Measurements from ENCODE around the gene MOK.

Gene MOK

DNA sequence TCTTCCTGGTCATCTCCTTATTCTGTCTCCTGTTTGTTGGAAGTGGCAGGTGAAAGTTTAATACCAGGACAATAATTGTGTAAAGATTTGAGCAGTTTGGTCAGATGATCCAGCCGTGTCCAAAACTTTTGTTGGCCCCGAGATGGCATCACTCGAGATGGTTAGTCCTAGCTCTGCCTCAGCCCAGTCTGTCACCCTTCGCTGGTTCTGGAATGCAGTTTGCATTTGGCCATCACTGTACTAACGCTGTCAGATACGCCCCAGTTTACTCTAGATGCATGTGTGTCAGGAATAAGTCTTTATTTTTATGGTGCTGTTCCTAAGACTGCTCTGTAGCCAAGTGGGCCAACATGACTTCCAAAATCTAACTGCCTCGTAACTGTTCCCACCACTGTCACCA lies 79.6 kb downstream of the MOK start:
- DNase-seq (ENCODE audit: low read depth in 2 of 2), result no peak

DNA sequence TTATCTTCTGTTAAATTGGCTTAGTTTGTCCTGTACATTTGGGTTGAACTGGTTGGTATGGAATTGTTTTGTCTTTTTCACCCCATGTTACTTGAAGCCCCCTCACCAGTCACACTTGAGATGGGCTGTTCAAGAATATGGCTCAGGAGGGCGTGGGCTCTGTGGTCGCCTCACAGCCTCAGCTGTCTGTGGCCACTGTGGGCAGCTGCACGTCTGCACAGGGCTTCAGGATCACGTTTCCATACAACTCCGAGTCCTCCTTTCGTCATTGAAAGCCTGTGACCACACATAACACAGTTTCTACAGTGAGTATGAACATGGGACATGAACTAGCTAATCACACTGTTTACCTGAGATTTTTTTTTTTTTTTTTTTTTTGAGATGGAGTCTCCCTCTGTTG lies 81.3 kb downstream of the MOK start:
- DNase-seq (ENCODE audit: low read depth in 2 of 2), result no peak

DNA sequence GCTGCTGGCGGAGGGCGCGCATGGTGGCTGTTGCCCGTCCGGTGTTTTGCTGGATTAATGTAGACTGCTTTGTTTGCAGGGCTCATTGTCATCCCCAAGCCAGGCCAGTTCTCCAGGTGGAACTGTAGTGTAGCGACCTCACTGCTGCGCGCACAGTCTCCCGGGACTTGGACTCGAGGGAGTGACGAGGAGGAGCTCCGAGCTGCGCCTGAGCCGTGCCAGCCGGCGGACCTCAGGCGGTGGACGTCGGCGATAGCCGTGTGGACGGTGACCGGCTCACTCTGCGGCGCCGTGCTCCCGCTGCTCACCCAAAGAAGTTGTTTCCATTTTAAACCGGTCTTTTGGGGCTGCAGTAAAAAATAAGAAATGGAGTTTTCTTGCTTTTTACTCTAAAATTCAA lies 82.2 kb downstream of the MOK start:
- DNase-seq (ENCODE audit: low read depth in 2 of 2), result no peak

DNA sequence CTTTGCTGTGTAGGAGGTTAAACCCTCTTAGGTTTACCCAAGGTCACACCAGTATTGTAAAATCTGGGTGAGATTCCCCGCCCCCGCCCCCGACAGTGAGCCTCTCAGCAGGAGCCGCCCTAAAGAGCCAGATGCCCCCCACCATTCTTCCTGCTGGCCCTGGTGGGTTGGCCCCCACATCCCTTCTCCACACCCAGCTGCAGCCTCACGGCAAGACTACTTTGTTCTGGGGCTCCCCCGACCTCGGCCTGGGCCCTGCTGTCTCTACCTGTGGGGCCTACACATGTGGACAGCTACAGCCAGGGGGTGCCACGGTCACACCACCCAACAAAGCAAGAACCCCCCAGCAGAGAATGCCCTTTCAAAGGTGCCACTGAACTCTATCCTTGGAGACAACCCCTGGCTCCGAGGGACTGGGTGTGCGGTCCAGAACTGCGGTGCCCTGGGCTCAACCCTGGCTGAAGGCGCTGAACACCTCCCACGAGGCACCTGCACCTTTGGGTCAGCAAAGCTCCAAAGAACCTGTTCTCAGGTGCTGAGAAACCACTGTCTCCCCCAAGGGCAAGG lies 82.9 kb downstream of the MOK start:
- DNase-seq (ENCODE audit: low read depth in 2 of 2), result no peak

DNA sequence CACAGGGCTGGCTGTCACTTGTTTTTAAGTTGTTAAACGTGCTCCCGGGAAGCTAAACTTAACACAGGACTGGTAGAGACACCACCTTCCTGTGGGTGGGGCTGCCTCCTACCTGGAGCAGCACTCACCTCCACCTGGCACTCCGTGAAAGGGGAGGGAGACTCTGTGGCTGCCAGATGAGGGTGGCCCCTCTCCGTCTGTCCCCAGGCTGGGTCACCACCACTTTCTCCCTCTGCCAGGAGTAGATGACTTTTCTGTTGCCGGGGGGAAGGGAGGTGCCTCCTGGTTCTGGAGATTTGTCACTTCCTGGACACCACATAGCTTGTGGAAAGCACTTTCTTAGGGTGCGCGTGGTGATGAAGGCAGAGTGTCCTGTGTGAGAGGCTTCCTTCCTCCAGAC lies 83.9 kb downstream of the MOK start:
- DNase-seq (ENCODE audit: low read depth in 2 of 2), result no peak

DNA sequence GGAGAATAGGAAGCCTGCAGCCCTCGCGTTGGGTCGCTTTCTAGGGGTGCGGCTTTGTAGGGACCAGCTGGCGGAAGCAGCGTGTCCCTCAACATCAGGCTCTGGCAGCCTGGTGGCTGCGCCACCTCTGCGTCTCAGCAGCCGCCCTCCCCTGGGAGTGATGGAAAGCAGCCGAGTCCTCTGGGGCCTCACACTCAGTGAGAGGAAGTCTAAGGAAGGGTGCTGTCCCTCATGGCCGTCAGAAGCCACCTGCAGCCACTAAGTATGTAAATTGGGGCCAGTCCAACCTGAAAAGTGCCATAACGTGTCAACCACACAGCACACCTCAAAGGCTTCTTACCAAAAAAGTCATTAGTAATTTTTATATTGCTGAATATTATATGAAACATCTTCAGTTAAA lies 84.9 kb downstream of the MOK start:
- no peak for DNase-seq (ENCODE audit: low read depth in 2 of 2)

DNA sequence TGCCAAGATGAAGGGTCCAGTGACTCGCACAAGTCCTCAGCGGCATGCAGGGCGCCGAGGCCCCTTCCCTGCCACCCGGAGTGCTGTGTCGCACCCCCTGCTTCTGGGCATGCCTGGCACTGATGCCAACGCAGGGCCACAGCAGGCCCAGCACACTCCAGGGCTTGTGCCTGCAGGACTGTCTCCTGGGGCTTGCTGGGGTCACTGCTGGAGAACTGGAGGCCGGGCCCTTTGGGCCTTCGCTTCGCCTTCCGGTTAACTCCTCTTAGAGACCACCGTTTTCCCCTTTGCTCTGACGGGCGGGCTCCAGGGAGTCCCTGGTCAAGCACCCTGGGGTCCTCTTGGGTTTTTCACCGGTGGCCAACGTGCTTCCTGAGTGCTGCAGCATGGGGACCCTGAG lies 85.6 kb downstream of the MOK start:
- no peak for DNase-seq (ENCODE audit: low read depth in 2 of 2)

DNA sequence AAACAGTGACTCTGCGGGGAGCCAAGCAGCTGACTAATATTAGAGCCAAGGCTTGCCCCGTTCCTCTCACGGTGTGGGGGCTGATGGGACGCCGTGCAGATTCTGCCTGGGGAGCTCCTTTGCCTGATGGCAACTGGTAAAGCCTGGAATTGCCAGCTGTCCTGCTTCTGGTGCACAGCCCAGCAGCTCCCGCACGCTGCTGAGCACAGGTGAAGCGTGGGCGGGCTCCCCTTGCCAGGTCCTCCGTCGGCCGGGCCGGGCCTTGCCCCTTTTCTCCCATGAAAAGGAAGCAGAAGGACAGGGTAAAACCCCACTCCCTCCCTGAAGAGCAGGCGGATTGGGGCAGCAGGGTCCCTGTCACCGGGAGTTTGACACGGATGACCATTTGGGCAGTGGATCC lies 86.3 kb downstream of the MOK start:
- no peak for DNase-seq (ENCODE audit: low read depth in 2 of 2)

DNA sequence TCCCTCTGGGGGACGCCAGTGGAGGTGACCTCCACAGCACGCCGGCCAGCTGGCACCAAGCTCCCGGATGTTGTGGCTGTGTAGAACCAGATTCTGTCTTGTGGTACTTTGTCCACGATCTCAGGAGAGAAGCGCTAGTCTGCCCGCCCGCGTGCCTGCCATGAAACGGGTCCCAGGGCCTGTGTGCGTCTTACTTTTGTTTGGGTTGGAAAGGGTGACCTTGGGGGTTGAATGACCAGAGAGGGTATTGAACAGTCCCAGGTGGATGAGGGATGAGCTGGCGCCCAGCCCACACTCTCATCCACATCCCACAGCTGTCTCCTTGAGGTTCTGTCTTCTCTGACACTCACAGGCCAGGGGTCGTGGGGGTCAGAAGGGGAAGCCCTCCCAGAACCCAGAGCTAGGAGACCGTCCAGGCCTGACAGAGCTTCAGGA lies 87.0 kb downstream of the MOK start:
- DNase-seq (ENCODE audit: low read depth in 2 of 2), result no peak

DNA sequence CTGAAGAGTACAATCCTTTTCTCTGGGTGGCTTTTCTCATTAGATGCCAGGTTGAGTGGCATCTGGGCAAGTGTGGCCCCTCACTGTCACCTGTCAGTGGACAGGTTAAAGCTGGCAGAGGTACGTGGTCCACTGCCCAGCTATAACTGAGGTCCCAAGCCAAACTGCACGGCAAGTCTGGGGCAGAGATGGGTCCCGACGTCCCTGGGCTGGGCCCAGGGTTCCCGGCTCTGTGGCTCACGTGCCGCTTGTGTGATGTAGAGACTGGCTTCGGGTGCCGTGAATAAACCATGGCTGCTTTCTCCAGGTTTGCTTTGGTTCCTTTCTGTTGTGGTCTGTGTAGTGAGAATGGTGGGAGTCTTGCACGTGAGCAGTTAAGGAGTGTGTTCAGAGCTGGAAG lies 87.6 kb downstream of the MOK start:
- DNase-seq (ENCODE audit: low read depth in 2 of 2), result no peak

DNA sequence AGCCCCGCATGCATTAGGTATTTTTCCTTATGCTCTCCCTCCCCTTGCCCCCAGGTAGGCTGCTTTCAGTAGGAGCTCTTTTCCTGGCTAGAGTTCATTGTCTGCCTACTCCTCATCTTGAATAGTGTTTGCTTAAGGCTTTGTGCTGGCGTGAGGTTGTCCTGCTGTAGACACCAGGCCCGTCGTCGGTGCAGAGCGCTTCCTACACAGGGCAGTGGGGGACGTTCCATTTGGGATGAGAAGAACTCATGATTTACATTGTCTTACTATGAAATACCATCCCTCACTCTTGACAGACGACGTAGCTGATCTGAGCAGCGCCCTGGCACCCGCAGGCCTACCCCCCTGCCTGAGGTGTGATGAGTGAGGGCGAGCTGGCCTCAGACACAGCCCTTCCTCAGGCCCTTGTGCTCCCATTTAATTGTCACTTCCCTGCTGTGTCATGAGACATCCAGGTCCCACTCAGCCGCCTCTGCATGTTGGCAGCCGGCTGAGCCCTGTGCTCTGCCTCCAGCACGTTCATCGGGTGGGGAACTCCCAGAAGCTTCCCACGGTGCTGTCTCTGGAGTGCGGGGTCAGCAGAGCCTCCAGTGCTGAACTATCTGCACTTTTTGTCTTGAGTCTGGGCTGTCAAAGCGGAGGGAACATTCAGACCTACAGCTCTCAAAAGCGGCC lies 89.3 kb downstream of the MOK start:
- no peak for DNase-seq (ENCODE audit: low read depth in 2 of 2)

DNA sequence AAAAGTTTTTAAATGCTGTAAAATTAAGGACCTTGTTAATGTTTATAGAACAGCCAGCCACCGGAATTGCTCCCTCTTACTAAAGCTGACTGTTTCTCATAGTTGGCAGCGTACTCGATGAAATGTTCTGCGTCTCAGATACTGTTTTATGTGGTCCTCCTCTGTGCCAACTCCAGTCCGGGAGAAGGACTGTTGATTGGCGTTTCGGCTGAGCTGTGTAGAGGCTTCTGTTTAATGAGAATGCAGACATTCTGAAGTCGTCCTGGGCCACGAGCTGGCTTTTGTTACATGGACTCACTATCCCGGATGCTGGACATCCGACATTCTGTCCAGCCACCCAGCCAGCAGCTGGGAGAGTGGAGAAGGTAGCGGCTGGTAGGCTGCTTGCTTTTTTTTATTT lies 89.9 kb downstream of the MOK start:
- DNase-seq (ENCODE audit: low read depth in 2 of 2), result no peak

DNA sequence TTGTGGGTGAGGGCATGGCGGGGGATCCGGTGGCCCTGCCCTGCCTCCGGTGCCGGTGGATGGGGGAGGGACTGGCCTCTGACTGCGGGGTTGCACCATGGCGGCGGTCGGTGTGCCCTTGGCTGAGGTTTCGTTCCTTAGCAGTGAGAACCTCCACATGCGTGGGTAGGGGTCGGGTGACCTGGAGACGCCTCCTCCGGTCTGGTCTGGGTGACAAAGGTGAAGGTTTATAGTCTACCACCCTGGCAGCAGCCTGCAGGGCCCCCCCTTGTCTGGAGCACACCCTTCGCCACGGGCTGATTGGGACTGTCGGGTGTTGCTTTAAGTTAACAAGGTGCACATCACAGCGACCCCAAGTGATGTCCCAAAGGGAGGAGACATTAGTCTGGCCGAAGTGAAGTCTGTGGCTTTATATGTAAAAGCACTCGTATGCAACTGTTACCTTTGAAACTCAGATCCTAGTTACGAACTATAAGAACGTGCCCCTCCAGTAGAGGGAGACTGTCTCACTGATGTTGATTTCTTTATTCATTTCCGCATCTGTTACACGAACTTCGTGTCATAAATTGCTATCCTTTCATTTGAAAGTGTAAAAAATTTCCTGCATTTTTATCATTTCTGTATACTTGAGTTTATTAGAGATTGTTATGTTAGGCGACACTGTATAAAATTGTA lies 90.8 kb downstream of the MOK start:
- DNase-seq (ENCODE audit: low read depth in 2 of 2), result no peak

DNA sequence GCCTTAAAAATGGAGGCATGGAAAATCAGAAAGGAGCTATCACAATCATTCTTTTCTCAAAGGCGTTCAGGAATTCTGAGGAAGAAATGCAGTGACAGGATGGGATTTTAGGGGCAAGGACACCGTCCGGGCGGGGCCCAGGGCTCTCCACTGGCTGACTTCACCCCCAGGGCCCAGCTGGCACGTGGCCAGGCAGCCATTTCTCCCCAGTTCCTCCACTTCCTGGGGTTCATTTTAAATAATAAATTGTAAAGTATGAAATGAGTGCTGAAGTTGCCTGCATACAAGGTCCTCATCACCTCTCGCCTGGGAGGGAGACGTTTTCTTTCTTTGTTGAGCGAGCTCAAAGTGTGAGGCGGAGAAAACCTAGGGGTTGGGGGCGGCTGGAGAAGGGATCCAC lies 91.5 kb downstream of the MOK start:
- no peak for DNase-seq (ENCODE audit: low read depth in 2 of 2)

DNA sequence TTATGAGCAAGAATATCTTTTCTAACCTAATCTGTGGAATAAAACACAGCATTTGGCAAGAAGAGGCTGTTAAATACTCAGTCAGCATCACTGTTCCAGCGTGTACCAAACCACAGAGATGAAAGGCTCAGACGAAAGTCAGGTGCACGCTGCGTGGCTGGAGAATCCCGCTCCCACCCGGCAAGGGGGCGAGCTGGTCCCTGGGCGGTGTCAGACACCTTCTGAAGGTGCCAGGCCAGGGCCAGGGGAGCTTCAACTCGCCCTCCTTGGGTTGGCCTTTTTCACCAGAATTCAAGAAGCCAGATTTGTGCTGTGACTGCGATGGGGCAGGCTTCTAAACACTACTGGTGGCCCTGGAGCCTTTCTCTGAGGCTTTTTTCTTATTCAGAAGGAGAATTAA lies 92.1 kb downstream of the MOK start:
- no peak for DNase-seq (ENCODE audit: low read depth in 2 of 2)

DNA sequence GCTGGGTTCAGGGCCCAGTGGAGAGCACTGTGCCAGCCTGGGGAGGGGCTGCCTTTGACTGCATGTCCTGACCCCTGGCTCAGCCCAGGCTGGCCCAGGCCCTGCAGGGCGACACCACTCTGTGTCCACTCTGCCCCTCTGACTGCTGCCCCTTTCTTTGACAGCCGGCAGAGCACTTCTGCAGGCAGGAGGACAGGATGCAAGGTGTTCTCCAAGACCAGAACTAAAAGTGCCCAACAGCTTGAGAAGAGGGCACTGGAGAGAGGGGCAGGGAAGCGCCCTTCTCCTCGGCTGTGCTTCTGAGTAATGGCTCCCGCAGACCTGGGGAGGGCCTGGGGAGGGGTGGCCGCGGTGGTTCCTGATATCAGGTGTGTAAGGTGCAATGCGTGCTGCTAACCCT lies 92.6 kb downstream of the MOK start:
- no peak for DNase-seq (ENCODE audit: low read depth in 2 of 2)

DNA sequence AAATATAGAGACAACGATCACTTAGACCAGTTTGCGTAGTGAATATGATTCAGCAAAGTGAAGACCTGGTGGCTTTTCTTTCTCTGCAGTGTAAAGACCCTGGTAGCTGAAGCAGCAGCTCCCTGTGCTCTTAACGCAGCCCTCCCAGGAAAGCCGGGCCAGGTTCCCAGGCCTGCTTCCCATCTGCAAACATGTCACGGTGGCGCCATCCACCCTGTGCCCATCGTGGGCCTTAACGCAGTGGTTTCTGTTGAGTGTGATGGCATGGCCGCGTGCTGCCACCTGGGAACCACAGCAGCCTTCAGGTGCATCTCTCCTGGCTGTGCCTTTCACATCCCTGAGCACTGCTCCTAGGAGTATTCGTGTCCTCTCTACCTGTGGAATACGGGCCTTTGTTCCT lies 93.7 kb downstream of the MOK start:
- no peak for DNase-seq (ENCODE audit: low read depth in 2 of 2)

DNA sequence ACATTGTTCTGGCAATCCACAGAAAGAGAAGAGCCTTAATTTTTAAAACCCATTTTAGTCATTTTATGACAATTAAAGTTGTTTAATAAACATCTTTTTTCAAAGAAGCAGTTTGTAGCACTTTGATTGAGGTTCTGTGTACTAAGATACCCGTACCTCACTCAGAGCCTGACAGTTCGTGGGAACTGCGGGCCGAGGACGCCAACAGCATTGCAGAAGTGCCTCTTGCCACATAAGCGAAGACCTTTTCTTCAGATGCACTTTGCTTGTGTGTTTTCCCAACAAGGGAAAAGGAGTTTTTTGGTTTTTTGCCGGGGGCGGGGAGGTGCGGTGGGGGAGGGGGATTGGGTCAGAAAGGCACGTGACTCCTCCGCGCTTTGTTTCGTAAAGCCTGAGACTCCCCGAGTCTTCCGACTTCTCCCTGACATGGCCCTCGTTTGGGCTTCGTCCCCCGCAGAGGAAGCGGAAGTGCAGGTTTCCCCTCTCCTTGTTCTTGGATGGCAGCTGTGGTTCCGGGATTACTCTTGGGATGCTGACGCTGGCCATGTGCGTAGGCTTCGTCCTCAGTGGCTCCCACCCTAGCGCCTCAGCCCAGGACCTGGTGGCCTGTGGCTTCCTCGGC lies 94.4 kb downstream of the MOK start:
- no peak for DNase-seq (ENCODE audit: low read depth in 2 of 2)

DNA sequence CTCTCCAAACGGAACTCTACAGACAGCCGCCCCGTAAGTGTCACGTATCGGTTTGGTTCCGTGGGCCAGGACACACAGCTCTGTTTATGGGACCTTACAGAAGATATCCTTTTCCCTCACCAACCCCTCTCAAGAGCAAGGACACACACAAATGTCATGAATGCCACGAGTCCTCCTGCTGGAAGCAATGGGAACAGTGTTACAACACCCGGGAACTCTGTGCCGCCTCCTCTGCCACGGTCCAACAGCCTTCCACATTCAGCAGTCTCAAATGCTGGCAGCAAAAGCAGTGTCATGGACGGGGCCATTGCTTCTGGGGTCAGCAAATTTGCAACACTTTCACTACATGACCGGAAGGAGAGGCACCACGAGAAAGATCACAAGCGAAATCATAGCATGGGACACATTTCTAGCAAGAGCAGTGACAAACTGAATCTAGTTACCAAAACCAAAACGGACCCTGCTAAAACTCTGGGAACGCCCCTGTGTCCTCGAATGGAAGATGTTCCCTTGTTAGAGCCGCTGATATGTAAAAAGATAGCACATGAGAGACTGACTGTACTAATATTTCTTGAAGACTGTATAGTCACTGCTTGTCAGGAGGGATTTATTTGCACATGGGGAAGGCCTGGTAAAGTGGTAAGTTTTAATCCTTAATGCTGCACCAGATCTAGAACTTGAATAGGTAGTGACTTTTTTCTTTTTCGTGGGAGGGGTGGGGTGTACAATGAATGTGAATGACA lies 95.6 kb downstream of the MOK start:
- DNase-seq (ENCODE audit: low read depth in 2 of 2), result no peak

DNA sequence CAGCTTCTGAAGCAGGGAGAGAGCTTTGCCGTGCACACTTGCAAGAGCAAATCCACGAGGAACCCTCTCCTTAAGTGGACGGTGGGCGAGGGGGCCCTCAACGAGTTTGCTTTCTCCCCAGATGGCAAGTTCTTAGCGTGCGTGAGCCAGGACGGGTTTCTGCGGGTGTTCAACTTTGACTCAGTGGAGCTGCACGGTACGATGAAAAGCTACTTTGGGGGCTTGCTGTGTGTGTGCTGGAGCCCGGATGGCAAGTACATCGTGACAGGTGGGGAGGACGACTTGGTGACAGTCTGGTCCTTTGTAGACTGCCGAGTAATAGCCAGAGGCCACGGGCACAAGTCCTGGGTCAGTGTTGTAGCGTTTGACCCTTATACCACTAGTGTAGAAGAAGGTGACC lies 96.2 kb downstream of the MOK start:
- no peak for DNase-seq (ENCODE audit: low read depth in 2 of 2)

DNA sequence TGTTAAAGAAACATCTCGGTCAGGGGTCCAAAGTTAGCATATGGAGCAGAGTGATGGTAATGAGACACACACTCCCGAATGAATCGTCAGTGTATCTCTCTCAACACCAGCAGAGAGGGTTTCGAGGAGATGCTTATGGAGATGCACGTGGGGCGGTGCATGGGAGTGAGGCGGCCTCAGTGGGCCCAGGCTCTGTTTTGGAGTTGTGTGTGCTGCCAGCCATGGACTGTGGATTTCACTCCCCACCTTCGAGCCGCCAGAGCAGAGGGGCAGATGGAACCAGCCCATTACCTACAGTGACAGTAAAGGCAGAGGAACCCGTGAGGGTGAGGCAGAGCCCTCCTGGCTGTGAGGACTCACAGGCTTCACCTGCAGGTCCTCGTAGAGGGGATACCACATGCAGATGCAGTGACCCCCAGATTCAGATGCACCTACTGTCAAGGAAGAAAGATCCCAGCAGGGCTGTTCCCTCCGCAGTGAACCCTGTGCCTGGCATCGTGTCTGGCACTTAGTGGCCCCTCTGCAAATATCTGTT lies 97.1 kb downstream of the MOK start:
- no peak for DNase-seq (ENCODE audit: low read depth in 2 of 2)

DNA sequence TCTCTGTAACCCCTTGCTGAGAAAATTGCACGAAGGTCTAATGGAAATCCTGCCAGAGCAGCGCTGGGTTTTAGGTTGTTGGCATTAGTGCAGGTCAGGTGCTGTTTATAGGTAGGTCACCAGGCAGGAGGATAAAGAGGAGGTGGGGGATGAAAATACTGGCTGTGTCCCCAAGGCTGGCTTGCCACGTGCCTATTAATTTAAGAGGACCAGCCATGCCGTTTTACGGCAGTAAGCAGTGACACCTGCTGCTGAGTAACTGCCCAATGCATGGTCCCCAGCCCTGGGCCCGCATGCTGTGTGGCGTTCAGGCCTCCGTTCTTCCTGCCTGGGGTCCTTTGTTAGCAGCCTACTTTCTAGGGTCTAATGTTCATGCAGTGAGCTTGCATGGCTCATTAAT lies 98.0 kb downstream of the MOK start:
- DNase-seq (ENCODE audit: low read depth in 2 of 2), result no peak

All from stimulated activated CD8-positive, alpha-beta memory T cell treated with anti-CD3 and anti-CD28 coated beads, Interleukin-15, amount 100 ng/mL, for 4 hours (primary cell).